ENCODE measurements around the gene CAGE1.
"Not testable (repeated sequence)": the region's sequence is repeated elsewhere in the genome, so short reads cannot be mapped to it uniquely, and the experiment has no call there.

Gene CAGE1

DNA sequence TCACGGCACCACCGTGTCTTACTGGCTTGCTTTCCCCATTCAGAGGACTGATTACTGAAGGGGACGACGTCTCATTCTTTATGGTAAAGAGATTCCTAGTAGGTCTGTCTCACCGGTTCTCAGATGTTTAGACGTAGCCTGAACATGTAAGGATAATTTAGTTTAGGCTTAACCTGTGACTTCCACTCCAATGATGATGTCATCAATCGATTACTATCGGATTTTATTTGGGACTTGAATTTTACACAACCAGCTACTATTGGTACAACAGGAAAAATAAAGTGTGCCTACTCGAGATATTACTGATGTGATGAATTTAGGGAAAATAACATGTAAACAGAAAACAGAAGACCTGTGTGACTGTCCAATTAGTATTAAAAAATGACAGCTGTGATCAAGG lies 72.0 kb downstream of the CAGE1 start:
- Histone ChIP-seq H3K27me3 (no peaks in the 10 kb centered on the region), H3K36me3 (no peaks in the 10 kb centered on the region; the same call in 1 of the 2 replicates), H3K9me3 (no peaks in the 10 kb centered on the region), H3K4me3 (ENCODE audit: low read depth, low read length) (no peak overlapping the region), H3K4me1 (no peaks in the 10 kb centered on the region)
- DNase-seq = no peak
- TF ChIP-seq CTCF (IDR thresholded peaks at IDR 0.05; ENCODE audit: low read depth, low read length) = no peak

DNA sequence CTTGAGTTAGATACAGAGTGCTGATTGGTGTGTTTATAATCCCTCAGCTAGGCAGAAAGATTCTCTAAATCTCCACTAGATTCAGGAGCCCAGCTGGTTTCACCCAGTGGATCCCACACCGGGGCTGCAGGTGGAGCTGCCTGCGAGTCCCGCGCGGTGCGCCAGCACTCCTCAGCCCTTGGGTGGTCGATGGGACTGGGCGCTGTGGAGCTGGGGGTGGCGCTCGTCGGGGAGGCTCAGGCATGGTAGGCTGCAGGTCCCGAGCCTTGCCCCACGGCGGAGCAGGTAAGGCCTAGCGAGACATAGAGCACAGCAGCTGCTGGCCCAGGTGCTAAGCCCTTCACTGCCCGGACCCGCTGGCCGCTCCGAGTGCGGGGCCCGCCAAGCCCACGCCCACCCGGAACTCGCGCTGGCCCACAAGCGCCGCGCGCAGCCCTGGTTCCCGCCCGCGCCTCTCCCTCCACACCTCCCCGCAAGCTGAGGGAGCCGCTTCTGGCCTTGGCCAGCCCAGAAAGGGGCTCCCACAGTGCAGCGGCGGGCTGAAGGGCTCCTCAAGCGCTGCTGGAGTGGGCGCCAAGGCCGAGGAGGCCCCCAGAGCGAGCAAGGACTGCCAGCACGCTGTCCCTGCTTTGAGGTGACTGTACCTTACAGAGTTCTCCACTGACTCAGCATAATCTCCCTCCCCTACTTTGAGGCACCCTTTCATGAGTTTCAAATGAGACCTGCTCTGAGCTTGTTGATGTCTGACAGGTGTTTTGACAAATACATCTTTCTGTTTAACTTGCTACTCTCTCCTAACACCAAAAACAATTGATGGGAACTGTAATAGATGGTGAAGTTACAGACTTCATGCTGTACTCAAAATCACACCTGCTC lies 72.6 kb downstream of the CAGE1 start:
- no peak for TF ChIP-seq CTCF (IDR thresholded peaks at IDR 0.05; ENCODE audit: low read depth, low read length)
- H3K36me3 ChIP-seq = no peaks in the 10 kb centered on the region; the same call in 1 of the 2 replicates
- no peaks in the 10 kb centered on the region for H3K27me3 ChIP-seq
- no peaks in the 10 kb centered on the region for H3K4me1 ChIP-seq
- no peak overlapping the region for H3K4me3 ChIP-seq (ENCODE audit: low read depth, low read length)
- no peaks in the 10 kb centered on the region for H3K9me3 ChIP-seq
- DNase-seq = no peak

DNA sequence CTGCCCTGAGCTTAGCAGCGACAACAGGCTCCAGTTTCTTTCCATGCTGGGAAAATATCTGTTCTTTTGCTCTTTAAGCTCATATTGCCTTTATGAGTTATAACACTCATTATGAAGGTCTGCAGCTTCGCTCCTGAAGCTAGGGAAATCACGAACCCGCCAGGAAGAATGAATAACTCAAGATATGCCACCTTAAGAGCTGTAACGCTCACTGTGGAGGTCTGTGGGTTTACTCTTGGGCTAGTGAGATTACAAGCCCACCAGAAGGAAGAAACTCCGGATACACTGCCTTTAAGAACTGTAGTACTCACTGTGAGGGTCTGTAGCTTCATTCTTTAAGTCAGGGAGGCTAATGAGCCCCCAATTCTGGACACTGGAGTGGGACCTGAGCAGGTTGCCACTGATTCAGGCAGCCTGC lies 73.6 kb downstream of the CAGE1 start:
- Histone ChIP-seq H3K27me3 (no peaks in the 10 kb centered on the region), H3K9me3 (no peaks in the 10 kb centered on the region), H3K4me1 (no peaks in the 10 kb centered on the region), H3K4me3 (ENCODE audit: low read depth, low read length) (no peak overlapping the region), H3K36me3 (no peaks in the 10 kb centered on the region; the same call in 1 of the 2 replicates)
- no peak for DNase-seq
- no peak for TF ChIP-seq CTCF (IDR thresholded peaks at IDR 0.05; ENCODE audit: low read depth, low read length)

DNA sequence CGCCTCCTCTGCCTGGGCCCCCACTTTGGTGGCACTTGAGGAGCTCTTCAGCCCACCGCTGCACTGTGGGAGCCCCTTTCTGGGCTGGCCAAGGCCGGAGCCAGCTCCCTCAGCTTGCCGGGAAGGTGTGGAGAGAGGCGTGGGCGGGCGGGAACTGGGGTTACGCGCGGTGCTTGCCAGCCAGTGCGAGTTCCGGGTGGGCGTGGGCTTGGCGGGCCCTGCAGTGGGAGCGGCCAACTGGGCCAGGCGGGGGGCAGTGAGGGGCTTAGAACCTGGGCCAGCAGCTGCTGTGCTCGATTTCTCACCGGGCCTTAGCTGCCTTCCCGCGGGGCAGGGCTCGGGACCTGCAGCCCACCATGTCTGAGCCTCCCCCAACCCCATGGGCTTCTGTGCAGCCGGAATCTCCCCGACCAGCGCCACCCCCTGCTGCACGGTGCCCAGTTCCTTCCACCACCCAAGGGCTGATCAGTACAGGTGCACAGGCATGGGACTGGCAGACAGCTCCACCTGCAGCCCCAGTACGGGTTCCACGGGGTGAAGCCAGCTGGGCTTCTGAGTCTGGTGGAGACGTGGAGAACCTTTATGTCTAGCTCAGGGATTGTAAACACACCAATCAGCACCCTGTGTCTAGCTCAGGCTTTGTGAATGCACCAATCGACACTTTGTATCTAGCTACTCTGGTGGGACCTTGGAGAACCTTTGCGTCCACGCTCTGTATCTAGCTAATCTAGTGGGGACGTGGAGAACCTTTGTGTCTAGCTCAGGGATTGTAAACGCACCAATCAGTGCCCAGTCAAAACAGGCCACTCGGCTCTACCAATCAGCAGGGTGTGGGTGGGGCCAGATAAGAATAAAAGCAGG lies 74.2 kb downstream of the CAGE1 start:
- not testable (repeated sequence) for DNase-seq; H3K9me3 ChIP-seq; H3K4me1 ChIP-seq; H3K36me3 ChIP-seq; H3K27me3 ChIP-seq; H3K4me3 ChIP-seq (ENCODE audit: low read depth, low read length)

DNA sequence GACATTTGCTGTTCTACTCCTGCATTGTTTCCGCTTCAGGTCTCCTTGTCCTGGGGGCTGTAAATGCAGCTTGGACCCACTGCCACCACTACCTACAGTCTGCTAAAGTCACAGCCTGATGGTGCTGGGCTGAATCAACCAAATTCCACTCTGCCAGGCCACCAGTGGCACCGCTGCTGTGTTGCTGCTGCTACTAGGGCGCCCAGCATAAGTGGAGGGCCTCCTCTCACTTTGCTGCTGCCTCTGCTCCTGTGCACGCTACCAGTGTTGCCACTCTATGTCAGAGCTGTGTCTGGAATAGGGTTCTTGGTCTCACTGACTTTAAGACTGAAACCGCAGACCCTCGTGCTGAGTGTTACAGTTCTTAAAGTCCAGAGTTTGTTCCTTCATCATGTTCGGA lies 75.1 kb downstream of the CAGE1 start:
- Histone ChIP-seq H3K36me3 (peaks cover 5% of the 10 kb centered on the region), H3K27me3 (no peaks in the 10 kb centered on the region), H3K4me3 (ENCODE audit: low read depth, low read length) (no peak overlapping the region), H3K4me1 (no peaks in the 10 kb centered on the region), H3K9me3 (no peaks in the 10 kb centered on the region)
- DNase-seq = no peak
- no peak for TF ChIP-seq CTCF (IDR thresholded peaks at IDR 0.05; ENCODE audit: low read depth, low read length)

DNA sequence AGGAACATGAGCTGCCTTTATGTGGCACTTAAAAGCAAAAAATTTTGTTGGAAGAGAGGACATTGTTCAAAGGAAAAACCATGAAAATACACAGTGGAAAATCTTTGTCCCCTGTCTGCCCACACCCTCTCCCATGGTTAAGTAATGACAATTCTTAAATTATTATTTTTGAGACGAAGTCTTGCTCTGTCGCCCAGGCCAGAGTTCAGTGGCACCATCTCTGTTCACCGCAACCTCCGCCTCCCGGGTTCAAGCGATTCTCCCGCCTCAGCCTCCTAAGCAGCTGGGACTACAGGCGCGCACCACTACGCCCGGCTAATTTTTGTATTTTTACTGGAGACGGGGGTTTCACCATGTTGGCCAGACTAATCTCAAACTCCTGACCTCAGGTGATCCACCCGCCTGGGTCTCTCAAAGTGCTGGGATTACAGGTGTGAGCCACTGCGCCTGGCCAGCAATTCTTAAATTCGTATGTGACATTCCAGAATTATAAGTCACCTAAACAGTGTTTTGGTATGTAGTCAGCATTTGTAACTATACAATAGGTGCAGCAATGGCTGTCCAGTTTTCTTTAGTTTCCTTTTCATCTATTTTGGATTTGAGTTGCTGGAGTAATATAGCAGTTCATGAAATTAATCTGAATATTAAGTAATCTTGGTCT lies 75.9 kb downstream of the CAGE1 start:
- Histone ChIP-seq H3K27me3 (no peaks in the 10 kb centered on the region), H3K4me3 (ENCODE audit: low read depth, low read length) (peak overlapping the region; percentile 96), H3K36me3 (peaks cover 13% of the 10 kb centered on the region), H3K9me3 (no peaks in the 10 kb centered on the region), H3K4me1 (no peaks in the 10 kb centered on the region)
- no peak for TF ChIP-seq CTCF (IDR thresholded peaks at IDR 0.05; ENCODE audit: low read depth, low read length)
- DNase-seq = no peak
